GM18502 (cell line): ENCODE measurements around the gene MAP1LC3A.

Experiments
- ATAC-seq: cut with Tn5 transposase; IDR thresholded peaks from one replicate; pipeline ENCODE4 v1.9.1; 2021; ENCODE audit warnings: mild to moderate bottlenecking; ENCODE audit not compliant: unreplicated experiment, poor library complexity

MAP1LC3A gene

DNA sequence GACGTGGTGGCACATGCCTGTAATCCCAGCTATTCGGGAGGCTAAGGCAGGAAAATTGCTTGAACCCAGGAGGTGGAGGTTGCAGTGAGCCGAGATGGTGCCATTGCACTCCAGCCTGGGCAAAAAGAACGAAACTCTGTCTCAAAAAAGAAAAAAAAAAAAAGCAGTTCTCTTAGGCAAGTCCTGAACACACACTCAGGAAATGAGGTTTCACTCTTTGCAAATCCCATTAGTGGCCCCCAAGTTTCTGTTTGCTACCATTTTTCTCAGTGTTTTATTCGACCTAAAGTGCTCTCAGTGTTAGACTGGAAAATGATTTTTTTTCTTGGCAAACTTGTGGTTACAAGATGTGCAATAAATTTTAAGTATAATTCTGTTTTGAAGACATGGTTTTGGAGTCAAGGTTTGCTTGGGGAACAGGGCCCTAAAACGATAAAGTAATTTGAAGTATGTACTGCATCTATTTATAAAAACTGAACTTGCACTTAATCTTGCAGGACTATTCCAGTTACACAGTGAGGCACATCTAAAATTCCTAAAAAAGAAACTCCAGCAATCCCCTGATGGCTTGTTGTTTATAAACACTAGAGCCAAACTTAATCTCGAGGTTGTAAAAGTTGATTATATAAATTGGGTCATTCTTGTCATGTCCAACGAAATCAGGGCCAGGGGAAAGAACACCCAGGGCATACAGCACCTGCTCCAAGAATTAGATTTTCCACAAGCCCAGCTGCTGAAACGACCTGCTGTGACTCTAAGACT is 42.6 kb downstream of the MAP1LC3A start:
- ATAC-seq: no peak

DNA sequence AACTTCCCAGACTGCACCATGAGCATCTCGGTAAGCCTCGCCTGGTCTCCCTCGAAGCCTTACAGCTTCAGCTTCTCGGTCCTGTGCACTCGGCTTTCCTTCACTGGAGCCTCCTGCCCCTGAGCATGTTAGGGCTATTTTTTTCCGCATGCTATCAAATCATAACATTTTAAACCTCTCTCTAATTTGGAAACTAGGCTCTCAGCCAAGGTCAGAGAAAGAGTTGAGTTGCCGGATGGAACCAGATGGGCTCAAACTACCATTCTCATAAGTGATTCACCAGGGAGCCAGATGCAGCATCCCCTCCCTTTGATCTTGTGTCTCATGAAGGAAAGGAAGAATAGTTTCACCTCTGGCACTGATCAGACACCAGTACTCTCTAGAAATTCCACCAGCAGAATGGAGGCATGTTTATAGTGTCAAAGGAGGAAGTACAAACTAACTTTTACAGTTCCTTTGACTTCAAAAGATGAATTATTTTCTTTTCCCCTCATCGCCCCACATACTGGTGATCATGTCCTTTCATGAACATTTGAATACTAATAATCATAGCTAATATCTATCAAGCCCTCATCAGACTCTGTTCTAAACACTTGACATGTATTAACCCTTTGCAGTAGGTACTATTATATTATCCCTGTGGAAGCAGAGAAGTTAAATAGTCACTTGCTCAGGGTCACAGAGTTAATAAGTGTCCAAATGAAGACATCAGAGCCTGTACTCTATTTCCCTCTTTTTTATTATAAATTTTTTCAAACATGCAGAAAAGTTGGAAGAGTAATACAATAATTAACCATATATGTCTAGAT is 46.7 kb downstream of the MAP1LC3A start:
- ATAC-seq: no peak

- ATAC-seq: no peak
These were observed 48.5 kb downstream of the MAP1LC3A start for GRCh38 chr20:34607066-34607465.
